ENCODE results near the gene ACRV1.

The ACRV1 gene

DNA sequence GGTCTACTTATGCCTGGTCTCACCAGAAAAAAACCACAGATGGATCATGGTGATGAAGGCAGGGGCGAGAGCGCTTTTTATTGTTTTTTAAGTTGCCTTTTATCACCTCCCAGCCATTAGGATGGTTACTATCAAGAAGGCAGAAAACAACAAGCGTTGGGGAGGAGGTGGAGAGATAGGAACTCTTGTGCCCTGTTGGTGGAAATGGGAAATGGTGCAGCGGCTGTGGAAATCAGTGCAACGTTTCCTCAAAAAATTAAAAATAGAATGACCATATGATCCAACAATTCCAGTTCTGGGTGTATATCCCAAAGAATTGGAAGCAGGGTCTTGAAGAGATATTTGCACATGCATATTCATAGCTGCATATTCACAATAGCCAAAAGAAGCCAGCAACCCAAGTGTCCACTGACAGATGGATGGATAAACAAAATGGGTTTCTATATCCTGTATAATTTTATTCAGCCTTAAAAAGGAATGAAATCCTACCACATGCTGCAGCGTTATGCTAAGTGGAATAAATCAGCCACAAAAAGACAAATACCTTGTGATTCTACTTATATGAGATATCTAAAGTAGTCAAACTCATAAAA lies 20.5 kb upstream of the ACRV1 start:
- no peak for TF ChIP-seq CTCF (IDR thresholded peaks at IDR 0.05; ENCODE audit: insufficient read depth, low read length, poor library complexity, severe bottlenecking)
- no peak for DNase-seq (ENCODE audit: extremely low read depth, insufficient read length)

GRCh38 chr11:125694951-125695350 lies 14.3 kb upstream of the ACRV1 start:
- Histone ChIP-seq H3K36me3 (ENCODE audit: control insufficient read depth, insufficient read depth, low read length) (no peaks in the 10 kb centered on the region), H3K4me3 (replicated peaks; ENCODE audit: low read depth, low read length) (no peak overlapping the region), H3K27me3 (replicated peaks; ENCODE audit: control insufficient read depth, insufficient read depth, low read length) (no peaks in the 10 kb centered on the region)
- no peak for DNase-seq (ENCODE audit: extremely low read depth, insufficient read length)
- no peak for TF ChIP-seq CTCF (IDR thresholded peaks at IDR 0.05; ENCODE audit: insufficient read depth, low read length, poor library complexity, severe bottlenecking)

More for the DNA sequence above, 20.5 kb upstream of the ACRV1 start:
- H3K27me3 ChIP-seq (replicated peaks; ENCODE audit: control insufficient read depth, insufficient read depth, low read length), result no peaks in the 10 kb centered on the region
- no peak overlapping the region for H3K4me3 ChIP-seq (replicated peaks; ENCODE audit: low read depth, low read length)
- no peaks in the 10 kb centered on the region for H3K36me3 ChIP-seq (ENCODE audit: control insufficient read depth, insufficient read depth, low read length)

GRCh38 chr11:125692887-125693286 lies 12.2 kb upstream of the ACRV1 start:
- TF ChIP-seq CTCF (IDR thresholded peaks at IDR 0.05; ENCODE audit: insufficient read depth, low read length, poor library complexity, severe bottlenecking), result no peak
- no peak overlapping the region for H3K4me3 ChIP-seq (replicated peaks; ENCODE audit: low read depth, low read length)
- H3K36me3 ChIP-seq (ENCODE audit: control insufficient read depth, insufficient read depth, low read length), result no peaks in the 10 kb centered on the region
- no peak for DNase-seq (ENCODE audit: extremely low read depth, insufficient read length)
- H3K27me3 ChIP-seq (replicated peaks; ENCODE audit: control insufficient read depth, insufficient read depth, low read length), result no peaks in the 10 kb centered on the region

- Histone ChIP-seq H3K4me3 (replicated peaks; ENCODE audit: low read depth, low read length) (no peak overlapping the region), H3K36me3 (ENCODE audit: control insufficient read depth, insufficient read depth, low read length) (no peaks in the 10 kb centered on the region; the same call in 1 of the 2 replicates), H3K27me3 (replicated peaks; ENCODE audit: control insufficient read depth, insufficient read depth, low read length) (no peaks in the 10 kb centered on the region)
- no peak for TF ChIP-seq CTCF (IDR thresholded peaks at IDR 0.05; ENCODE audit: insufficient read depth, low read length, poor library complexity, severe bottlenecking)
- no peak for DNase-seq (ENCODE audit: extremely low read depth, insufficient read length)
Observed at GRCh38 chr11:125690006-125690405, 9.4 kb upstream of the ACRV1 start.

- no peak for TF ChIP-seq CTCF (IDR thresholded peaks at IDR 0.05; ENCODE audit: insufficient read depth, low read length, poor library complexity, severe bottlenecking)
- no peak for DNase-seq (ENCODE audit: extremely low read depth, insufficient read length)
- H3K4me3 ChIP-seq (replicated peaks; ENCODE audit: low read depth, low read length), result no peak overlapping the region
- H3K27me3 ChIP-seq (replicated peaks; ENCODE audit: control insufficient read depth, insufficient read depth, low read length), result no peaks in the 10 kb centered on the region
- no peaks in the 10 kb centered on the region; the same call in 1 of the 2 replicates for H3K36me3 ChIP-seq (ENCODE audit: control insufficient read depth, insufficient read depth, low read length)
Observed at GRCh38 chr11:125689274-125689859, 8.7 kb upstream of the ACRV1 start.

Measured in GM06990 (cell line).